Inferior parietal cortex (tissue), 1 donor: Measurements from ENCODE around the gene MAP7D3.
"Not testable (repeated sequence)": the region's sequence is repeated elsewhere in the genome, so short reads cannot be mapped to it uniquely, and the experiment has no call there.

ENCODE experiments used
- DNase-seq: peaks from one replicate; pipeline ENCODE4 v3.0.0-alpha.2; 2016; ENCODE audit errors: extremely low spot score

Gene MAP7D3

GRCh38 chrX:136182414-136182813, 68.8 kb downstream of the MAP7D3 start:
- no peak for DNase-seq

DNA sequence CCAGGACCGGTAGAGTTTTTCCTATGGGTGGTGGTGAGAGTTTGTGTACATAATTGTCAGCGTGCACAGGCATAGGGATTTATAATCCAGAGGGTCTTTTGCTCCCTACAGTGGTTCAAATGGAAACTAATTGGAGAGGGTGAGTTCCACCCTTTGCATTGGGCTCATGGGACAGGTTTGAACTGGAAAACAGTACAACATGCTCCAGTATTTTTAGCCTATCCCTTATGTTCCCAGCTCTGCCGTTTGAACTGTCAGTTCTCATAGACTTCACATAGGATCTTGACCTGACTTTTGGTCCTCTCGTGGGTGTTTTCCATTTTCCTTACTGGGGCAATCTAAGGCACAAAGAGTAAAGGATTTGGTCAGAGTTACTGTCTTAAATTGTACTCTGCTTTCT, 72.1 kb downstream of the MAP7D3 start:
- no peak for DNase-seq

GRCh38 chrX:136176399-136176825, 74.8 kb downstream of the MAP7D3 start:
- no peak for DNase-seq

DNA sequence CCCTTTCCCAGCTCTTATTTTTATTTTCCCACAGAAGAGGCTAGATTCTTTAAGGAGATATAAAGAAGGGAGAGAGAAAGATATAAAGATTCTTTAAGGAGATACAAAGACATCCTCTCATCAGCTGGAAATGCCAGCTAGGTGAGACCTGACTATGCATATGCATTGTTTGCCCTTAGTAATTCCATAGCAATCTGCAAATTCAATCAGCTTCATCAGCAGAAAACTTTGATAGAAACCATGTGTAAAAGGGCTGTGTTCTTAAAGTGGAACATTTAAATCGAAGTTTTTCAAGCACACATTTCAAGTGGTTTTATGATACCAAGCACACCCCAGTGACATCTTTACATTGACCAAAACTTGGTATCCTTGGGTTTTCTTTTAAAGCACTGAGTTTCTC, 79.8 kb downstream of the MAP7D3 start:
- no peak for DNase-seq

DNA sequence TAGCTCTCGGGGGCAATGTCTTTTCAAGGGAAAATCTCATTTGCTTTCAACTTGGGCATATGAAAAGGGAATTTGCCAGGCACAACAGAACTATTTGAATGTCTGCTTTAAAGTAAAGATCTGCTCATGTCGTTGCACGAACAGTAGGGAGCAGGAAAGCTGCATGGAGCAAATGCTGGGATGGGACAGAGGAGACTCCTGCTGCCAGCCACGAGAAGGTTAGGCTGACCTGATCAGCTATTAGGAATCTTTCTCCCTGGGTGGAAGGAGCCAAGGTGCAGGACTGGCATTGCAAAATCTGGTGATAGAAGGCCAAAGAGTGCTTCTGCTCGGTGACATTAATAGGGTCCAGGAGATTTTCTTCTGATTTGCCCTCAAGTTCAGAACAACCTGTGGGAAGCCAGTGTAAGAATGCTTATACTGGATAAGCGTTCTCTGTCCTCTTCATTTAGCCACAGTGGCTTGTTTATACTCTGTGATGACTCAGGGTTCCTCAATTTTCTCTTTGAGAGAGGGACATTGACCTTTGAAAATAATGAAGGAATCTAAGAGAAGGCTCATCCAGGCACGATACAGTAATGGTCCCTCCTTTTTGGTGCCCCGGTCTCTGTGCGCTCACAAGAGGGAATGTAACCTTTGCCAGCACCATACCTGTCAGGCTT, 80.9 kb downstream of the MAP7D3 start:
- DNase-seq = peak; percentile 8

- peak; percentile 26 for DNase-seq
Measured at GRCh38 chrX:136168929-136169735, 82.1 kb downstream of the MAP7D3 start.

- DNase-seq = not testable (repeated sequence)
Measured at GRCh38 chrX:136167989-136168388, 83.2 kb downstream of the MAP7D3 start.

DNA sequence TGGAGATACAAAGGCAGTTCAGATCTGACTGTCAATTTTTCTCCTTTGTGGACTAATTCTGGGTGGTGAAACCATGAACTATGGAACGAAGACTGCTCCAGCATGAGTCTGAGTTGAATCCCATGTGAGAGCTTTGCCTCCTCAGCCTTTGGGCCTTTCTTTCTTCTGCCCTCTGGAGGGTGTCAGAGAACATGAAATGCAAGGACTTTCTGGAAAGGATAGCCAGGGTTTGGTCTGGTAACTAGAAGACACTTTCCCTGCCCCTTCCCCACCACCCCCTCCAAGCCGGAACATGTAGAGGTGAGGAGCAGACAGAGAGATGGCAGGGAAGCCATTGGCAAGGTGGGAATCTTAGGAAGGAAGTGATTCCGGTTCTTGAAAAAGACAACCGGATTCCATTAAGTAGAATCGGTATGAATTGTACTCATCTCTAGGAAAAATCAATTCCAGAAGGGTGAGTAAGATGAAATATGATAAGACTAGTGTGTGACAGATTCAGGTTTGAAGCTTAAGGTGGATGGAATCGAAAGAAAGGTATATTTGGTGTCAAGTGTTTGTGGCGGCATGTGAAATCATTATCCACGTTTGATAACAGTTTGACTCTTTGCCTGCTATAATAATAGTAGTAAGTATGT, 84.9 kb downstream of the MAP7D3 start:
- peak; percentile 25 for DNase-seq

GRCh38 chrX:136165406-136165805, 85.8 kb downstream of the MAP7D3 start:
- DNase-seq = no peak

DNA sequence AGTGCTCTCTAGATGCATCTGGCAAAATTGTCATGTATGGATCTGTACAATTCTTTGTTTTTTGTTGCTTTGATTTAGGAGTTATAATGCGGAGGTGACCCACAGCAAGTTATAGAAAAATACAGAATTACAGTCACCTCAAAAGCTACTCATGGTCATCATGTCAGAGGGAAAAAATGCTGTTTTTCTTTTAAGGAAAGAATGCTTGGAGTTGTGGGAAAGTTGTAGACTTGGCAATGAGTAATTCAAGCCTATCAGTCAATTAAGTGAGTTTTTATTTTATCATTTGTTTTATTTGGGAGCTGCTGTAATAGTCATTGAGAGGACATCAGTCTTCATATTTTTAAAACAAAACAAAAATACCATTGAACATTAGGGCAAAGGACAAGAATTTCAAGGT, 87.5 kb downstream of the MAP7D3 start:
- DNase-seq = no peak
